Osteoblast (primary cell): ENCODE data around the gene SCN10A. TPM values are rescaled to one million over a fixed set of nuclear protein-coding genes. Genes with fewer than 3 reads are reported as not detected.
A peak's percentile ranks its signal among the peaks of the same experiment; 100 is the strongest.

Experiments used
- DNase-seq: peaks from one replicate; pipeline ENCODE4 v3.0.0; 2011; ENCODE audit warnings: low spot score, mixed read lengths; ENCODE audit not compliant: insufficient read length; ENCODE audit errors: missing footprints
- H2AFZ ChIP-seq: 2 replicates; pipeline ENCODE4 v1.6.0; 2011; ENCODE audit warnings: mild to moderate bottlenecking, low read length
- H3K27ac ChIP-seq: 2 replicates; pipeline ENCODE4 v1.5.1; 2011; ENCODE audit warnings: mild to moderate bottlenecking, low read depth, low read length, moderate library complexity
- H3K27me3 ChIP-seq: 2 replicates; pipeline ENCODE4 v1.6.0; 2012; ENCODE audit warnings: mild to moderate bottlenecking, control low read depth, inconsistent platforms, low read length, moderate library complexity; ENCODE audit not compliant: insufficient read depth
- H3K36me3 ChIP-seq: 2 replicates; pipeline ENCODE4 v1.5.1; 2011; ENCODE audit warnings: mild to moderate bottlenecking, low read length, control low read depth, moderate library complexity; ENCODE audit not compliant: insufficient read depth
- H3K4me1 ChIP-seq: 2 replicates; pipeline ENCODE4 v1.5.1; 2011; ENCODE audit warnings: mild to moderate bottlenecking, low read length, control low read depth, moderate library complexity; ENCODE audit not compliant: insufficient read depth
- H3K4me2 ChIP-seq: 2 replicates; pipeline ENCODE4 v1.6.0; 2011; ENCODE audit warnings: mild to moderate bottlenecking, low read length; ENCODE audit not compliant: insufficient read depth
- H3K4me3 ChIP-seq: fragments of 200-600 bp; sonication (generic); 3 replicates; pipeline ENCODE4 v1.5.1; 2012; ENCODE audit warnings: mild to moderate bottlenecking, low read length, inconsistent platforms; ENCODE audit not compliant: insufficient read depth
- H3K79me2 ChIP-seq: 2 replicates; pipeline ENCODE4 v1.6.0; 2012; ENCODE audit warnings: mild to moderate bottlenecking, low read length, control low read depth, inconsistent platforms; ENCODE audit not compliant: insufficient read depth
- H3K9me3 ChIP-seq: 2 replicates; pipeline ENCODE4 v1.5.1; 2011; ENCODE audit warnings: low read depth, low read length, control low read depth
- H4K20me1 ChIP-seq: 2 replicates; pipeline ENCODE4 v1.6.0; 2012; ENCODE audit warnings: mild to moderate bottlenecking, low read length, control low read depth; ENCODE audit not compliant: insufficient read depth
- total RNA-seq: library from RNA; depleted of rRNA; stranded (reverse); fragments of >200 nt; gene quantifications from 2 replicates; pipeline ENCODE4 v1.2.3, GENCODE V29; 2012
- TF ChIP-seq, protein P1 (sequence below): IDR thresholded peaks from 2 replicates; pipeline ENCODE4 v1.5.1; 2011; ENCODE audit warnings: mild to moderate bottlenecking, low read depth, low read length, moderate library complexity; ENCODE audit errors: extremely low read depth

Gene SCN10A
- total RNA-seq, 1 donor = not detected

DNA sequence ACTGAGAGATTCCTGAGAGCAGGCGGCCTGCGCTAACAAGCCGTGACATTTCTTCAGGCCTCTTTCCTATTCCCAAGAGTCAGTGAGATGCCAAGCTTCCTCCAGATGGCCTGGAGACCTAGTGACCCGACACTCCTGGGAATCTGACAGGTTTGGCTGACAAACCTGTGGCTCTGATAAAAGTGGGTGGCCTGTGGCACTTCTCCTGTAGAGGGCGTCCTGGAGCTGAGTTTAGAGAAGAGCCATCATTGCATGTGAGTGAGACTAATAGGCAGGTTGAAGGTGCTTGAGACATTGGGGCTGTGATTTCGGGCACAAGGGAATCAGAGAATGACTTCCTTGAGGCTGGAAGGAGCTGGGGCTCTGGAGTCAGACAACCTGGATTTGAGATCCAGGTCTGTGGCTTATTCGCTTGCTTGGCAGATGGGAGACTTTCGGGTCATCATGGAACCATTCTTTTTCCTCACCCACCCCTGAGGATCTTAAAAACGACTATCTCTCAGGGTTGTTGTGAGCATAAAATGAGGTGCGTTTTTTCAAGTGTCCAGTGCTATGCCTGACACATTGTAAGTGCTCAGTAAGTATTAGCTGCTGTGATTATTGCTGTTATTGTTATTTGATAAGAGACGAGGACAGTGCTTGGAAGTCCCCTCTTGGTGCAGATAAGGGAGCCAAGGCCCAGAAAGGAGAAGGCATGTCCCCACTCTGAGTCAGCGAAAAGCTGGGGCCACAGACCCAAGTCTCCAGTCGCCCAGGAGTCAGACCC, 77.2 kb downstream of the SCN10A start:
- Histone ChIP-seq H3K4me3 (no peak overlapping the region), H2AFZ (no peak overlapping the region), H3K36me3 (no peaks in the 10 kb centered on the region), H3K4me2 (no peak overlapping the region), H3K4me1 (no peaks in the 10 kb centered on the region), H3K27ac (no peak overlapping the region), H4K20me1 (no peaks in the 10 kb centered on the region), H3K27me3 (no peaks in the 10 kb centered on the region), H3K79me2 (no peaks in the 10 kb centered on the region), H3K9me3 (no peaks in the 10 kb centered on the region)
- peak; percentile 77 for DNase-seq
- TF ChIP-seq, protein P1, sequence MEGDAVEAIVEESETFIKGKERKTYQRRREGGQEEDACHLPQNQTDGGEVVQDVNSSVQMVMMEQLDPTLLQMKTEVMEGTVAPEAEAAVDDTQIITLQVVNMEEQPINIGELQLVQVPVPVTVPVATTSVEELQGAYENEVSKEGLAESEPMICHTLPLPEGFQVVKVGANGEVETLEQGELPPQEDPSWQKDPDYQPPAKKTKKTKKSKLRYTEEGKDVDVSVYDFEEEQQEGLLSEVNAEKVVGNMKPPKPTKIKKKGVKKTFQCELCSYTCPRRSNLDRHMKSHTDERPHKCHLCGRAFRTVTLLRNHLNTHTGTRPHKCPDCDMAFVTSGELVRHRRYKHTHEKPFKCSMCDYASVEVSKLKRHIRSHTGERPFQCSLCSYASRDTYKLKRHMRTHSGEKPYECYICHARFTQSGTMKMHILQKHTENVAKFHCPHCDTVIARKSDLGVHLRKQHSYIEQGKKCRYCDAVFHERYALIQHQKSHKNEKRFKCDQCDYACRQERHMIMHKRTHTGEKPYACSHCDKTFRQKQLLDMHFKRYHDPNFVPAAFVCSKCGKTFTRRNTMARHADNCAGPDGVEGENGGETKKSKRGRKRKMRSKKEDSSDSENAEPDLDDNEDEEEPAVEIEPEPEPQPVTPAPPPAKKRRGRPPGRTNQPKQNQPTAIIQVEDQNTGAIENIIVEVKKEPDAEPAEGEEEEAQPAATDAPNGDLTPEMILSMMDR = peak; percentile 89

DNA sequence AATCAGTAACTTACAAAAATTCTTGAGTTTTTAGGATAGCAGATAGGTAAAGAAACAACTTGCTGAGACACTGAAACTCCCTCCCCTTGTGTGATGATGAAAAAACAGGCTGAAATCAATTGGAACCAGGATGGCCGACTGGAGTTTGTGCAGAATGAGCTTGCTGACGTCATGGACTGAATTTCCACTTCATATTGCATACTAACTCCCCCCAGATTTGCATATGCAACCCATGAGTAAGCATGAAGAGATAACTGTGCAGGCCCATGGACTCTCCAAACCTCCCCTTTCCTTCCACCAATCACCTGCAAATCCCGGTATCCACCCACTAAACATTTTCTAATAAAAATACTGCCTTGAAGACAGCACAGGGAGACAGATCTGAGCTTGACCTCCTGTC, 84.5 kb downstream of the SCN10A start:
- Histone ChIP-seq H3K4me1 (no peaks in the 10 kb centered on the region), H3K4me2 (no peak overlapping the region), H2AFZ (no peak overlapping the region), H3K79me2 (no peaks in the 10 kb centered on the region), H3K9me3 (no peaks in the 10 kb centered on the region), H3K36me3 (no peaks in the 10 kb centered on the region), H3K27me3 (no peaks in the 10 kb centered on the region), H3K4me3 (no peak overlapping the region), H3K27ac (no peak overlapping the region), H4K20me1 (no peaks in the 10 kb centered on the region)
- TF ChIP-seq, protein P1 = no peak
- DNase-seq = no peak

DNA sequence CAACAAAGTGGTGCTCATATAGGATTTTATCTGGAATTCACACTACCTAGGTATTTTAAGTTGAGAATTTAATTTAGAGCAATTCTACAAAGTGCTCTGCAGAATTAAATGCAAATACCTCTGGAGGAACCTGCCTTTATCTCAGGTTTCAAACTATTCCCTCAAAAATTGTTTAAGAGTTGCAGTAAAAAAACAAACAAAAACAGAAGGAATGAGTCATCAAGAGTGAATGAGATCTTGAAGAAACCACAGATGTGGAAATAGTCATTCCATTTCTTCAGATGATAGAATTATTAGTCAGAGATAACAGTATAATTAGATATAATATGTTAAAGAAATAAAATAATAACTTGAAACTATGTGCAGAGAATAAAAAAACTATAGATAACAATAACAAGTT, 85.7 kb downstream of the SCN10A start:
- Histone ChIP-seq H3K27me3 (no peaks in the 10 kb centered on the region), H3K9me3 (no peaks in the 10 kb centered on the region), H3K79me2 (no peaks in the 10 kb centered on the region), H4K20me1 (no peaks in the 10 kb centered on the region), H3K27ac (no peak overlapping the region), H3K4me2 (no peak overlapping the region), H3K4me1 (no peaks in the 10 kb centered on the region), H2AFZ (no peak overlapping the region), H3K4me3 (no peak overlapping the region), H3K36me3 (no peaks in the 10 kb centered on the region)
- TF ChIP-seq, protein P1 = no peak
- DNase-seq = no peak

DNA sequence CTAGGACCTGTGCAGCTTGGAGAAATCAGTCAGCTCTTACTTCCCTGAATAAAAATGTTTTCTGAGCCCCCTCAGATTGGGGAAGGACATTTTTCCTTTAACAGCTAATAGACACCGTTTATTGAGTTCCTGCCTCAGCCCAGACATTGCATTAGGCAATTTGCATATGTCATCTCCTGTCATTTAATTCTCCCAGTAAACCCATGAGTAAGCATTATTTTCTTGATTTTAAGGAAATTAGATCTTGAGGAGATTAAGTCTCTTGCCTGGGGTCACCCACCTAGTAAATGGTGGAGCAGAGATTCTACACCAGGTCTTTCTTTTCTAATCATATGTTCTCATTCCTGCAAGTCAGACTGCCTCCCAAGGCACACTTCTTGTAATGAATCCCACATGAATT, 88.0 kb downstream of the SCN10A start:
- peaks cover 6% of the 10 kb centered on the region for H3K27me3 ChIP-seq
- H3K4me3 ChIP-seq = no peak overlapping the region
- H3K79me2 ChIP-seq = no peaks in the 10 kb centered on the region
- no peak overlapping the region for H3K27ac ChIP-seq
- no peaks in the 10 kb centered on the region for H3K36me3 ChIP-seq
- no peaks in the 10 kb centered on the region for H3K9me3 ChIP-seq
- TF ChIP-seq, protein P1 = no peak
- H3K4me1 ChIP-seq = no peaks in the 10 kb centered on the region
- DNase-seq = no peak
- H4K20me1 ChIP-seq = no peaks in the 10 kb centered on the region
- H2AFZ ChIP-seq = no peak overlapping the region
- H3K4me2 ChIP-seq = no peak overlapping the region
